H1 (cell line): ENCODE results near the gene PLCB1. TPM values are rescaled to one million over a fixed set of nuclear protein-coding genes. Genes with fewer than 3 reads are reported as not detected.

Source experiments
- CTCF ChIA-PET: fragments of 300-600 bp; sonication (Branson Sonifier 250); formaldehyde crosslinking; loops from one replicate; lab custom pipeline; 2021; ENCODE audit not compliant: partially characterized antibody; lab: Charles Lee
- POLR2A ChIA-PET: fragments of 300-600 bp; sonication (Branson Sonifier 250); formaldehyde crosslinking; loops from one replicate; lab custom pipeline; 2021; ENCODE audit warnings: inconsistent platforms; ENCODE audit not compliant: partially characterized antibody; lab: Charles Lee
- DNase-seq, 2 experiments: peaks; one replicate each; pipeline versions ENCODE4 v3.0.0 to v3.0.0-alpha.2; 2010 to 2022; ENCODE audit warnings: low spot score in 2 of 2, low read depth in 1 of 2, mixed read lengths in 1 of 2
- FAIRE-seq: peaks from 2 replicates; lab custom pipeline; 2011; peaks lifted over from hg19 to GRCh38; lab: Jason Lieb, UNC
- H2AFZ ChIP-seq: 2 replicates; pipeline ENCODE4 v1.8.1; 2012; ENCODE audit warnings: low read length, inconsistent platforms
- H2AK5ac ChIP-seq: 2 replicates; pipeline ENCODE4 v1.6.1; 2013; ENCODE audit warnings: low read depth, low read length
- H2BK120ac ChIP-seq: replicated peaks from 2 replicates; pipeline ENCODE3; 2013; ENCODE audit warnings: low read depth, low read length, inconsistent platforms
- H2BK12ac ChIP-seq: 2 replicates; pipeline ENCODE4 v1.6.1; 2013; ENCODE audit warnings: low read depth, low read length
- H2BK15ac ChIP-seq: 2 replicates; pipeline ENCODE4 v1.6.1; 2013; ENCODE audit warnings: low read length
- H2BK20ac ChIP-seq: 2 replicates; pipeline ENCODE4 v1.6.1; 2013; ENCODE audit warnings: low read length
- H2BK5ac ChIP-seq: 2 replicates; pipeline ENCODE4 v1.6.1; 2013; ENCODE audit warnings: low read depth, low read length
- H3K14ac ChIP-seq: 2 replicates; pipeline ENCODE4 v1.6.1; 2013; ENCODE audit warnings: inconsistent platforms; ENCODE audit not compliant: insufficient read length
- H3K18ac ChIP-seq: 2 replicates; pipeline ENCODE4 v1.6.1; 2013; ENCODE audit warnings: low read length; ENCODE audit errors: extremely low read depth
- H3K23ac ChIP-seq: 2 replicates; pipeline ENCODE4 v1.6.1; 2013; ENCODE audit warnings: inconsistent platforms; ENCODE audit not compliant: insufficient read length
- H3K23me2 ChIP-seq: 2 replicates; pipeline ENCODE4 v1.6.1; 2013; ENCODE audit warnings: low read depth, low read length
- H3K27ac ChIP-seq: 2 replicates; pipeline ENCODE4 v1.6.1; 2011; ENCODE audit warnings: low read depth, low read length, inconsistent platforms
- H3K27me3 ChIP-seq, 4 experiments: replicated peaks in 1 of 4; 1 replicate in 1 of 4; 2 replicates in 3 of 4; pipeline versions ENCODE4 v1.6.1 to v1.8.1; 2011 to 2013; ENCODE audit warnings: low read length in 3 of 4, mild to moderate bottlenecking in 3 of 4, inconsistent platforms in 2 of 4, mixed read lengths in 2 of 4, moderate library complexity in 1 of 4; ENCODE audit not compliant: control insufficient read depth in 3 of 4, insufficient read depth in 3 of 4; ENCODE audit errors: extremely low read depth in 1 of 4
- H3K36me3 ChIP-seq, 4 experiments: 2 replicates each; pipeline versions ENCODE4 v1.6.1 to v1.8.1; 2011 to 2013; ENCODE audit warnings: mild to moderate bottlenecking in 4 of 4, low read length in 3 of 4, moderate library complexity in 2 of 4, control low read depth in 1 of 4, inconsistent platforms in 1 of 4; ENCODE audit not compliant: insufficient read depth in 4 of 4, control insufficient read depth in 2 of 4
- H3K4ac ChIP-seq: replicated peaks from 2 replicates; pipeline ENCODE3; 2013; ENCODE audit warnings: low read length, low read depth, mixed read lengths, inconsistent platforms; ENCODE audit not compliant: insufficient read length
- H3K4me1 ChIP-seq, 4 experiments: replicated peaks in 1 of 4; 1 replicate in 1 of 4; 2 replicates in 3 of 4; pipeline versions ENCODE4 v1.6.1 to v1.8.1; 2011 to 2013; ENCODE audit warnings: low read length in 3 of 4, inconsistent platforms in 2 of 4, mixed read lengths in 1 of 4; ENCODE audit not compliant: insufficient read depth in 4 of 4, control insufficient read depth in 3 of 4
- H3K4me2 ChIP-seq, 2 experiments: 2 replicates each; pipeline versions ENCODE4 v1.6.1 to v1.8.1; 2011 to 2013; ENCODE audit warnings: low read depth in 2 of 2, low read length in 2 of 2, control low read depth in 1 of 2, inconsistent platforms in 1 of 2, mild to moderate bottlenecking in 1 of 2; ENCODE audit not compliant: insufficient read depth in 1 of 2
- H3K4me3 ChIP-seq, 4 experiments: fragments of 200-600, 300-600 bp in 1 of 4; sonication (generic), shearing (Covaris generic), sonication (Bioruptor Twin) in 1 of 4; 2 replicates each; pipeline versions ENCODE4 v1.5.1 to v1.8.1; 2011 to 2016; ENCODE audit warnings: low read length in 4 of 4, low read depth in 3 of 4, control low read depth in 2 of 4, inconsistent platforms in 2 of 4, mild to moderate bottlenecking in 2 of 4, mixed read lengths in 1 of 4, moderate library complexity in 1 of 4; ENCODE audit not compliant: insufficient read depth in 2 of 4; ENCODE audit errors: extremely low read depth in 1 of 4
- H3K56ac ChIP-seq: replicated peaks from 2 replicates; pipeline ENCODE3; 2013; ENCODE audit warnings: low read depth, mild to moderate bottlenecking, mixed read lengths, low read length, inconsistent platforms; ENCODE audit not compliant: insufficient read length
- H3K79me1 ChIP-seq: 2 replicates; pipeline ENCODE4 v1.6.1; 2013; ENCODE audit warnings: low read depth, low read length, control low read depth
- H3K79me2 ChIP-seq, 2 experiments: 2 replicates each; pipeline versions ENCODE4 v1.6.1 to v1.8.1; 2012 to 2013; ENCODE audit warnings: low read length in 2 of 2, mild to moderate bottlenecking in 2 of 2, inconsistent platforms in 1 of 2; ENCODE audit not compliant: insufficient read depth in 2 of 2, control insufficient read depth in 1 of 2
- H3K9ac ChIP-seq, 4 experiments: replicated peaks in 1 of 4; 1 replicate in 1 of 4; 2 replicates in 3 of 4; pipeline versions ENCODE4 v1.6.1 to v1.8.1; 2011 to 2013; ENCODE audit warnings: low read depth in 3 of 4, low read length in 3 of 4, control low read depth in 2 of 4, mild to moderate bottlenecking in 2 of 4, moderate library complexity in 2 of 4, inconsistent platforms in 1 of 4; ENCODE audit errors: extremely low read depth in 1 of 4
- H3K9me3 ChIP-seq, 2 experiments: 2 replicates each; pipeline versions ENCODE4 v1.6.1 to v1.8.1; 2012 to 2013; ENCODE audit warnings: mild to moderate bottlenecking in 2 of 2, moderate library complexity in 2 of 2, control low read depth in 1 of 2, inconsistent platforms in 1 of 2, low read depth in 1 of 2, low read length in 1 of 2, mixed read lengths in 1 of 2; ENCODE audit not compliant: insufficient read depth in 2 of 2
- H4K20me1 ChIP-seq, 2 experiments: replicated peaks in 1 of 2; 2 replicates each; pipeline versions ENCODE3 to v1.8.1; 2011 to 2013; ENCODE audit warnings: inconsistent platforms in 2 of 2, low read length in 2 of 2, mild to moderate bottlenecking in 1 of 2; ENCODE audit not compliant: insufficient read depth in 2 of 2, control insufficient read depth in 1 of 2
- H4K5ac ChIP-seq: 2 replicates; pipeline ENCODE4 v1.6.1; 2013; ENCODE audit warnings: low read length, low read depth, mixed read lengths, inconsistent platforms; ENCODE audit not compliant: insufficient read length
- H4K8ac ChIP-seq: 2 replicates; pipeline ENCODE4 v1.8.0; 2013; ENCODE audit warnings: mild to moderate bottlenecking, moderate library complexity, low read length, inconsistent platforms; ENCODE audit not compliant: insufficient read depth; ENCODE audit errors: extremely low read depth
- H4K91ac ChIP-seq: replicated peaks from 2 replicates; pipeline ENCODE3; 2013; ENCODE audit warnings: low read length, mixed read lengths, inconsistent platforms; ENCODE audit not compliant: insufficient read length
- ATF3 ChIP-seq: IDR thresholded peaks from 2 replicates; pipeline ENCODE4 v1.6.1; 2011; ENCODE audit warnings: low read depth, mild to moderate bottlenecking, low read length; ENCODE audit not compliant: insufficient read depth
- MAX ChIP-seq: IDR thresholded peaks from 2 replicates; pipeline ENCODE4 v1.6.1; 2012; ENCODE audit warnings: inconsistent platforms
- WGBS, 2 experiments: shearing (Covaris generic) in 1 of 2; methylation state at CpG; one replicate each; pipeline versions ENCODE4 v1.1.6 to v1.1.7; 2013 to 2015; ENCODE audit warnings: low lambda C conversion rate in 2 of 2, mixed read lengths in 2 of 2, inconsistent platforms in 1 of 2, low coverage in 1 of 2, missing lambda C conversion rate in 1 of 2; ENCODE audit not compliant: insufficient replicate concordance in 2 of 2, insufficient coverage in 1 of 2, insufficient read length in 1 of 2; ENCODE audit errors: extremely low coverage in 1 of 2, missing lambda C conversion rate in 1 of 2; 5-methylcytosine and 5-hydroxymethylcytosine counted together
- polyA plus RNA-seq, 7 experiments: library from polyadenylated mRNA; depleted of rRNA in 3 of 7; stranded (reverse) in 5 of 7; unstranded in 2 of 7; fragments of >200 nt in 5 of 7; fragments of 200-250 nt in 2 of 7; gene quantifications; 1 replicate in 5 of 7; 2 replicates in 1 of 7; 4 replicates in 1 of 7; pipeline versions ENCODE4 v1.2.1 to v1.2.3, GENCODE V29; 2011 to 2013; ENCODE audit warnings: missing spikeins in 2 of 7, mixed read lengths in 2 of 7
- total RNA-seq: library from RNA; stranded (reverse); fragmentation: NEBNext Ultra II Directional; extraction: Animal tissue kit (Norgen Biotek cat#: 25700); gene quantifications from 2 replicates; pipeline ENCODE4 v1.2.1, GENCODE V29; 2021

PLCB1 gene
- total and polyA plus RNA-seq, 2 of the 8 experiments (the other 6 are each of a cell fraction or from before 2014, with no cell fraction given): 2.6 to 9.1 TPM

DNA sequence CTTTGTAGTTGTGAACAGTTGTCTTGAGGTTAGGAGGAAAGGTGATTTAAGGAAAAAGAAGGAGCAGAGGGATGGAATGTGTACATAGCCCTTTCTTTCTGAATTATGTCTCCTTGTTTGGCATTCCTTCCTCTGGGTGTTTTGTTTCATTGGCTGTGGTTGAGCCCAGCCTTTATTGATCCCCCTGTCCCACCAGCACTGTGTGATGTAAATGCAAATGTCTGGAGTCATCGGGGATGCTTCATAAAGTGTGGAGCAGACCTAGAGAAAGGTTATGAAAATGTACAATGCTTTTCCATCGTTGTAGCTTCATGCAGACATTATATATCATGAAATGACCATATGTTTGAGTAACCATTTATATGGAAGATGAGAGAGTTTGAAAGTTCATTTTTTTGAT is 164.5 kb downstream of the PLCB1 start:
- H3K27ac ChIP-seq: no peak overlapping the region
- H4K20me1 ChIP-seq: no peaks in the 10 kb centered on the region
- H3K23me2 ChIP-seq: no peaks in the 10 kb centered on the region
- no peak overlapping the region for H4K91ac ChIP-seq
- no peaks in the 10 kb centered on the region; a peak in 1 of 8 replicates for H3K36me3 ChIP-seq
- no peaks in the 10 kb centered on the region for H3K79me2 ChIP-seq
- H3K9me3 ChIP-seq: no peaks in the 10 kb centered on the region
- H3K27me3 ChIP-seq: no peaks in the 10 kb centered on the region
- FAIRE-seq: no peak
- H2BK12ac ChIP-seq: no peak overlapping the region
- H3K4me2 ChIP-seq: no peak overlapping the region
- H3K18ac ChIP-seq: no peak overlapping the region
- TF ChIP-seq MAX (no peak), ATF3 (no peak)
- TF ChIP-seq, all 59 proteins: peak for 0
- Histone ChIP-seq H2AFZ (no peak overlapping the region), H3K4me3 (no peak overlapping the region), H2BK120ac (no peak overlapping the region), H4K5ac (no peak overlapping the region), H3K23ac (no peak overlapping the region), H3K56ac (no peak overlapping the region), H2BK5ac (no peak overlapping the region), H2BK20ac (no peak overlapping the region), H3K4ac (no peak overlapping the region), H3K14ac (no peak overlapping the region), H2AK5ac (no peak overlapping the region), H3K9ac (no peak overlapping the region), H4K8ac (no peak overlapping the region), H3K4me1 (no peaks in the 10 kb centered on the region), H2BK15ac (no peak overlapping the region), H3K79me1 (no peaks in the 10 kb centered on the region)
- CTCF ChIA-PET: no interaction called here
- DNase-seq: no peak
- 77% methylated on average over 2 of the region's 2 CpGs; no CpG with 5 or more reads in 1 of the 2 experiments for WGBS, 2 experiments
- POLR2A ChIA-PET: no interaction called here
